Epithelial cell of esophagus (primary cell): Measurements from ENCODE around the gene PHACTR1.

Experiments
- DNase-seq: peaks from one replicate; pipeline ENCODE4 v3.0.0; 2010; ENCODE audit warnings: low read depth
- H3K4me3 ChIP-seq: 2 replicates; pipeline ENCODE4 v1.5.1; 2011; ENCODE audit warnings: mild to moderate bottlenecking, low read length, control low read depth
- CTCF ChIP-seq: IDR thresholded peaks from 2 replicates; pipeline ENCODE4 v1.5.1; 2011; ENCODE audit warnings: low read depth, mild to moderate bottlenecking, low read length, control low read depth, inconsistent platforms; ENCODE audit not compliant: insufficient read depth; ENCODE audit errors: missing control alignments

PHACTR1 gene

GRCh38 chr6:13251242-13251641, 534.7 kb downstream of the PHACTR1 start:
- no peak for TF ChIP-seq CTCF
- no peak for DNase-seq
- no peak overlapping the region for H3K4me3 ChIP-seq

GRCh38 chr6:13252790-13253189, 536.2 kb downstream of the PHACTR1 start:
- no peak for DNase-seq
- no peak for TF ChIP-seq CTCF
- no peak overlapping the region for H3K4me3 ChIP-seq

GRCh38 chr6:13253272-13253671, 536.7 kb downstream of the PHACTR1 start:
- no peak for TF ChIP-seq CTCF

GRCh38 chr6:13256266-13257001, 539.9 kb downstream of the PHACTR1 start:
- no peak for TF ChIP-seq CTCF
- H3K4me3 ChIP-seq, result no peak overlapping the region
- no peak for DNase-seq

More at GRCh38 chr6:13253272-13253671, 536.7 kb downstream of the PHACTR1 start:
- no peak overlapping the region for H3K4me3 ChIP-seq
- no peak for DNase-seq

- TF ChIP-seq CTCF, result no peak
- DNase-seq, result no peak
- no peak overlapping the region for H3K4me3 ChIP-seq
Measured at GRCh38 chr6:13259393-13259792, 542.8 kb downstream of the PHACTR1 start.

GRCh38 chr6:13260101-13260598, 543.6 kb downstream of the PHACTR1 start:
- no peak for DNase-seq
- no peak for TF ChIP-seq CTCF
- no peak overlapping the region for H3K4me3 ChIP-seq

- no peak for TF ChIP-seq CTCF
- no peak for DNase-seq
- no peak overlapping the region for H3K4me3 ChIP-seq
Measured at GRCh38 chr6:13260831-13261230, 544.3 kb downstream of the PHACTR1 start.
